GM21526 (cell line): Measurements from ENCODE around the gene DSG4.
"Not testable (repeated sequence)": the region's sequence is repeated elsewhere in the genome, so short reads cannot be mapped to it uniquely, and the experiment has no call there.

ENCODE experiments used
- ATAC-seq: cut with Tn5 transposase; IDR thresholded peaks from one replicate; pipeline ENCODE4 v1.9.1; 2021; ENCODE audit warnings: moderate library complexity; ENCODE audit not compliant: unreplicated experiment, low FRiP score

DSG4 gene, protein sequence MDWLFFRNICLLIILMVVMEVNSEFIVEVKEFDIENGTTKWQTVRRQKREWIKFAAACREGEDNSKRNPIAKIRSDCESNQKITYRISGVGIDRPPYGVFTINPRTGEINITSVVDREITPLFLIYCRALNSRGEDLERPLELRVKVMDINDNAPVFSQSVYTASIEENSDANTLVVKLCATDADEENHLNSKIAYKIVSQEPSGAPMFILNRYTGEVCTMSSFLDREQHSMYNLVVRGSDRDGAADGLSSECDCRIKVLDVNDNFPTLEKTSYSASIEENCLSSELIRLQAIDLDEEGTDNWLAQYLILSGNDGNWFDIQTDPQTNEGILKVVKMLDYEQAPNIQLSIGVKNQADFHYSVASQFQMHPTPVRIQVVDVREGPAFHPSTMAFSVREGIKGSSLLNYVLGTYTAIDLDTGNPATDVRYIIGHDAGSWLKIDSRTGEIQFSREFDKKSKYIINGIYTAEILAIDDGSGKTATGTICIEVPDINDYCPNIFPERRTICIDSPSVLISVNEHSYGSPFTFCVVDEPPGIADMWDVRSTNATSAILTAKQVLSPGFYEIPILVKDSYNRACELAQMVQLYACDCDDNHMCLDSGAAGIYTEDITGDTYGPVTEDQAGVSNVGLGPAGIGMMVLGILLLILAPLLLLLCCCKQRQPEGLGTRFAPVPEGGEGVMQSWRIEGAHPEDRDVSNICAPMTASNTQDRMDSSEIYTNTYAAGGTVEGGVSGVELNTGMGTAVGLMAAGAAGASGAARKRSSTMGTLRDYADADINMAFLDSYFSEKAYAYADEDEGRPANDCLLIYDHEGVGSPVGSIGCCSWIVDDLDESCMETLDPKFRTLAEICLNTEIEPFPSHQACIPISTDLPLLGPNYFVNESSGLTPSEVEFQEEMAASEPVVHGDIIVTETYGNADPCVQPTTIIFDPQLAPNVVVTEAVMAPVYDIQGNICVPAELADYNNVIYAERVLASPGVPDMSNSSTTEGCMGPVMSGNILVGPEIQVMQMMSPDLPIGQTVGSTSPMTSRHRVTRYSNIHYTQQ

DNA sequence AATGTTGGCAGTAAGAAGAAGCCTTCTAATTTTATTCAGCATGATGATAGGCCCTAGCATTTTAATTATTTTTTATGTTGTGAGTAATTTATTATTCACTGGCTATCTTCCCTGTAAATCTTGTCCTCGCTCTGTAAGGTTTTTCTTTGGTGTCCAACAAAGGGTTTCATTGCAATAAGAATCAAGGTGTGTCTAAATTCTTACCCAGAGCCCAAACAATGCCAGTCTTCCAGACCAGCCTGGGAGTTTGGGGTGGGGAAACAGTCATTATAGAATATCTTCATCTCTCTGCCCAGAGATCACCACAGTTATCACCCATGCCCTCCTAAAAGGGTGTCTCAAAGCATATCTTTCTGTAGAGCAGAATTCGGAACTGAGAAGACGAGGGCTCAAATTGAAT lies at the start of gene DSG4:
DSG4 (plus strand) TSS at position 301 of the 400 bp plus-strand sequence. CDS start 135 bp downstream, outside the sequence.
- ATAC-seq: no peak

DNA sequence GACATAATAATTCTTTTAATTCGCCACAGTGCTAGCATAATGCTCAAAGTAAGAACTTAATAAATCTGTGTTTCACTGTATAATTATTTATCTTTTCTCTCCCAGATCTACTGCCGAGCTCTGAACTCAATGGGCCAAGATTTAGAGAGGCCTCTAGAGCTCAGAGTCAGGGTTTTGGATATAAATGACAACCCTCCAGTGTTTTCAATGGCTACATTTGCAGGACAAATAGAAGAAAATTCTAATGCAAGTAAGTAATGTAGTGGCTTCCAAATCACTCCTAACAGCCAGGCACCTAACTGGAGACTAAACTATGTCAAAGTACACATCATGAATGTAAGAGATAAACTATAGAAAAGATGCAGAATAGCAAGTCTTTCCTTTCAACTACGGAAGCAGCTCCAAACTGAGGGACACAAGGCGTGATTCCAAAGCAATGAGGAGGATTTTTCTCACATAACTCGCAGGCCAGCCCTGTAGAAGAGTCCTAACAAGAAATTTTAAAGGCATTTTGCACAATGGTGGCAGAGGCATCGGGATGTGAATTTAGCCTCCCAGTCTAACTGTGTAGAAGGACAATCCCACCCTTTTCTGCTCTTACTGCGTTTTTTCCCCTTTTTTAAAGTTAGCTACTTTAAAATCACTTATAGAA lies 46.7 kb upstream of the DSG4 start:
- ATAC-seq: no peak

DNA sequence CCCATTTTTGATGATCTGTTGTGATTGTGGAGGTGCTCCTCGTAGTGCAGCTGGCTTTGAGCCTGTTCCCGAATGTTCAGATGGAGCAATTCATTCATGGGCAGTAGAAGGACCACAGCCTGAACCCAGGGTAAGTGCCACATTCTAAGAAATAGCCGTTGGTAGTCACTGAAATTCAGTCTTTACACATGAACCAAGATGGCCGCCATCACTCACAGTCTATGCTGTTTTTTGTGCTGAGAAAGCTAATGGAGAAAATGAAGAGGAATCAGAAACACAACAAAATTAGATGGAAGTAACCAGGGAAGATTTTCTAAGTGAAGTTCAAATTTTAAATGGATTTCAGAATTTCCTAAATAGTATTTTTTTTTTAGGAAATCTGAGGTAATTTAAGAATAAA lies 33.1 kb upstream of the DSG4 start:
- no peak for ATAC-seq

DNA sequence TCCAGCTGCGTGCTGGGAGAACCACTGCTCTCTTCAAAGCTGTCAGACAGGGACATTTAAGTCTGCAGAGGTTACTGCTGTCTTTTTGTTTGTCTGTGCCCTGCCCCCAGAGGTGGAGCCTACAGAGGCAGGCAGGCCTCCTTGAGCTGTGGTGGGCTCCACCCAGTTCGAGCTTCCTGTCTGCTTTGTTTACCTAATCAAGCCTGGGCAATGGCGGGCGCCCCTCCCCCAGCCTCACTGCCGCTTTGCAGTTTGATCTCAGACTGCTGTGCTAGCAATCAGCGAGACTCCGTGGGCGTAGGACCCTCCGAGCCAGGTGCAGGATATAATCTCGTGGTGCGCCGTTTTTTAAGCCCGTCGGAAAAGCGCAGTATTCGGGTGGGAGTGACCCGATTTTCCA lies 23.2 kb upstream of the DSG4 start:
- ATAC-seq: not testable (repeated sequence)

DNA sequence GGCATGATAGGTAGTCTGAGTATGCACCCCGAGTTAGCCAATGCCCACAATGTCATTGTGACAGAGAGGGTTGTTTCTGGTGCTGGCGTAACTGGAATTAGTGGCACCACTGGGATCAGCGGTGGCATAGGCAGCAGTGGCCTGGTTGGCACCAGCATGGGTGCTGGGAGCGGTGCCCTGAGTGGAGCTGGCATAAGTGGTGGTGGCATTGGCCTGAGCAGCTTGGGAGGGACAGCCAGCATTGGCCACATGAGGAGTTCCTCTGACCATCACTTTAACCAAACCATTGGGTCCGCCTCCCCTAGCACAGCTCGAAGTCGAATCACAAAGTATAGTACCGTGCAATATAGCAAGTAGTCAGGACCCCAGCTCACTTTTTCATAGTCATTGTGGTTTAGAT lies 21.6 kb upstream of the DSG4 start:
- ATAC-seq: no peak

DNA sequence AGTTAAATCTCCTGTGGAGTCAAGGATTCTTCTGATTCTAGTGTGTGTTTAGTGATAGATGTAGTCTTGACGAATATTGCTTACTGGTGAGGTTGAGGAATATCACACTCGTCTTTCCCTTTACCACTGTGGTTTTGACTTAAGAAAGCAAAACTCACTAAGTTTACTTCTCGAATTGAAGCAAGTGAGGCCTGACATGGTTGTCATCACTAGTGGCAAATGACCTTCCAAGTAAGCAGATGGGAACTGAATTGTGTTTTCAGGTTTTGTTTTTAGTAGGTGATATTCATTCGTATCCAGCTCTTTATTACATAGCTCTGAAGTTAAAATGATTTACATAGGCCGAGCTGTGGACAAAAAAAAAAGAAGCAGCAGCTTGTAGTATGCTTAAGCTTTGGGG lies 20.6 kb upstream of the DSG4 start:
- ATAC-seq: no peak

DNA sequence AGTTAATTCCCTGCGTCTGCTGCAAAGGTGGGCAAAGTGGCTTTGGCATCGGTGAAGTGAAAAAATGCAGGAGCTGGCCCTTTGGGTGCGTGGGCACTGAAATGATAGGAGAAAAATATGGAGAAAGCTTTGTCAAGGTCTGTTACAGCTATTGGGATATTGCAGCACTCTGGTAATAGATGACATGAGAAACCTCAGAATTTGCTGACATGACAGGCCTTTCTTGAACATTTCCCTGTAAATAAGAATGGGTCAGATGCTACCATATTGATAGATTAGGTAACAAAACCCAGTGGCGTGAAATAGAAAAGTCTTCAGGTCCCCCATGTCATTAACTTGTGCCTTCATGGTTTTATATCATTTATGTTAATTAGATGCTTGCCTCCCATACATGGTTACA lies 12.4 kb upstream of the DSG4 start:
- ATAC-seq: no peak

DNA sequence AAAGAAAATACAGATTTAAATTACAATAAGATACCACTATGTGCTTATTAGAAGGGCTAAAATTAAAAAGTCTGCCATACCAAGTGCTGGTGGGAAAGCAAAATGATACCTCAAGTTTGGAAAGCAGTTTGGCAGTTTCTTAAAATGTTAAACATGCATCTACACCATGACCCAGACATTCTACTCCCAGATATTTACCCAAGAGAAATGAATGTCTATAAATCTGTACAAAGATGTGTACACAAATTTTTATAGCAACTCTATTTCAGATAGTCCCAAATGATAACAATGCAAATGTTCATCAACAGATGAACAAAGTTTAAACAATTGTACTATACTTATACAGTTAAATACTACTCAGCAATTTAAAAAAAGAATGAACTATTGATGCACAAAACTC lies 7.1 kb upstream of the DSG4 start:
- no peak for ATAC-seq

DNA sequence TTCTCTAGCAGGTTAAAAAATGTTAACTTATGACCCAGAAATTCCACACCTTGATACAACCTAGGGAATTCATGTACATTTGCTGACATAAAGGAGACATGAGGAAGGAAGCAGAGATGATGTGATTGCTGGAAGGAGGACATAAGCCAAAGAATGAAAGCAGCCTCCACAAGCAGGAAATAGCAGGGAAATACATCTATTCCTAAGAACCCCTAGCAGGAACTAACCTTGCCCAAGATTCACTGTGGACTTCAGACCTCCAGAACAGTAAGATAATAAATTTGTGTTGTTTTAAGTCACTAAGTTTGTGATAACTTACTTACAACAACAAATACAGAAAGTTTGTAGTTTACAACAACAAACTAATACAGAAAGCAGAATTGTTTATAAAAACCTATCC lies 4.6 kb upstream of the DSG4 start:
- no peak for ATAC-seq

DNA sequence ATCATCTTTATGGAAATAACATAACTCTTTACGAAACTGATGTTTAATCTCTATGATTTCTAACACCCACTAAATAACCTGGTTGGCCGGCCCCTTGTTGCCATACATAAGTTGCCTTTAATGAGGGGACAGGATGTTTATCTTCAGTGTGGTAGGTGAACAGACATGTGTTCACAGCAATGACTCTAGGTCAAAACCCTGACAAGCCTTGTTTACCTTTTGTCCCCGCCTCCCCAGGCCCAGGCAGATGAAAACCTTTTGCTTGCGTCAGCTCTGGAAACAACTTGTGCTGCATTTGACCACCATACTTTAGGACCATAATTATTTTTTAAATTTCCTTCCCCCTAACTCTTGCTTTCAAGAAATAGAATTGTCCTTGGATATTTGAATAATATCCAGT lies 2.9 kb upstream of the DSG4 start:
- no peak for ATAC-seq

DNA sequence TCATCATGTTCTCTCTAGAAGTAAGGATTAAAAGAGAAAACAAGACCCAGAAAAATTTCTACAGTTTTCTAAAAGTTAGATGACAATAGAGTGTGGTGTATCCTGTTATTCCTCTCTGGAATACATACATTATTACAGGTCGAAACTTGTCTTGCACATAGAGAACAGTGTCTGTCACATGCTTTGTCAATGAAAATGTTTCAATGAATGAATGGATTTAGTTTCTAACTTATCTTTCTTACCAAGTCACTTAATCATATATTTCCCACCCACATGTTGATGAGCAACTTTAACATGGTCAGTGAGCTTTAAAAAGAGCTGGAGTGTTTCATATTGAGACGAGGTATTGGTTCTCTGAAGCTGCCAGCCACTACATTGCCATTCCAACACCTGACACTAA lies 4.3 kb downstream of the DSG4 start:
- no peak for ATAC-seq

DNA sequence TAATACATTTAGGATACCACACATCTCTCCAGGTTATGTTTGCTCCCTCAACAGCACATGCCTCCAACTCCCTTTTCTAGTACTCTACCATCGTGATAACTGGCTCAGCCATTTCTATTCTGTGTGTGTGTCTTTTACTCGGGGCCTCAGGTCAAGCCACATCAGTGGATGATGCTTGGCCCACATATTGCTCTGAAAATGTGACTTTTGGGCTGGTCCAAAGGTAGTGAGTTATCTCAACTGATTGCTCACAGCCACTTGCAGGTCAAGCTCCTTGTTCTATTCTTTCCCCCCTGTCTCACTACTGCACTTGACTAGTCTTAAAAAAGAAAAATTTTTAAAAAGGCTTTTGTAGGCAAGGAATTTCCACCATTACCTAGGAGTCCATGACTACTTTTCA lies 5.5 kb downstream of the DSG4 start:
- no peak for ATAC-seq

DNA sequence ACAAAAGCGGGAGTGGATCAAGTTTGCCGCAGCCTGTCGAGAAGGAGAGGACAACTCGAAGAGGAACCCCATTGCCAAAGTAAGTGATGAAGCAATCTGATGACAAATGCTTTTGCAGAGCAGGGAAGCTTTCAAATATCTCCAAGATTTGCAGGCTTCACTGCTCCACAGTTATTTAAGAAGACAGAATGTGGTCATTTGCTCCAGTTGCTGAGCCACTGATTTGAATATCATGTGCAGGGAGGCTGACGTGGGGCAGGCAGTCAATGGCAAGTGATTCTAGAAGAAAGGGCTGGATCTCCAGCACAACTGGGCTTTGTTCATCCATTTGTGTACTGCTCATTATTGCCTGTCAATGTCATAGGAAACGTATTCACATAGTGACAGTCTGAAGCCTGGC lies 10.2 kb downstream of the DSG4 start:
- no peak for ATAC-seq

DNA sequence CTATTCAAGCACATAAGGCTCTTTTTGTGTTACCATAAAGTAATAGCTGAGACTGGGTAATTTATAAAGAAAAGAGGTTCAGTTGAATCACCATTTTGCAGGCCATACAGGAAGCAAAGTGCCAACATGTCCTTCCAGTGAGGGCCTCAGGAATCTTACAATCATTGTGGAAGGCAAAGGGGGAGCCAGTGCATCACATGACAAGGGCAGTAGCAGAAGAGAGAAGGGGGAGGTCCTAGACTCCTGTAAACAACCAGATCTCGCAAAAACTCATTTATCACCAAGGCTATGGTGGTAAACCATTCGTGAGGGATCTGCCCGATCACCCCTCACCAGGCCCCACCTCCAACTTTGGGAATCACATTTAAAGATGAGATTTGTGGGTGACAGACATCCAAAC lies 16.7 kb downstream of the DSG4 start:
- ATAC-seq: no peak

DNA sequence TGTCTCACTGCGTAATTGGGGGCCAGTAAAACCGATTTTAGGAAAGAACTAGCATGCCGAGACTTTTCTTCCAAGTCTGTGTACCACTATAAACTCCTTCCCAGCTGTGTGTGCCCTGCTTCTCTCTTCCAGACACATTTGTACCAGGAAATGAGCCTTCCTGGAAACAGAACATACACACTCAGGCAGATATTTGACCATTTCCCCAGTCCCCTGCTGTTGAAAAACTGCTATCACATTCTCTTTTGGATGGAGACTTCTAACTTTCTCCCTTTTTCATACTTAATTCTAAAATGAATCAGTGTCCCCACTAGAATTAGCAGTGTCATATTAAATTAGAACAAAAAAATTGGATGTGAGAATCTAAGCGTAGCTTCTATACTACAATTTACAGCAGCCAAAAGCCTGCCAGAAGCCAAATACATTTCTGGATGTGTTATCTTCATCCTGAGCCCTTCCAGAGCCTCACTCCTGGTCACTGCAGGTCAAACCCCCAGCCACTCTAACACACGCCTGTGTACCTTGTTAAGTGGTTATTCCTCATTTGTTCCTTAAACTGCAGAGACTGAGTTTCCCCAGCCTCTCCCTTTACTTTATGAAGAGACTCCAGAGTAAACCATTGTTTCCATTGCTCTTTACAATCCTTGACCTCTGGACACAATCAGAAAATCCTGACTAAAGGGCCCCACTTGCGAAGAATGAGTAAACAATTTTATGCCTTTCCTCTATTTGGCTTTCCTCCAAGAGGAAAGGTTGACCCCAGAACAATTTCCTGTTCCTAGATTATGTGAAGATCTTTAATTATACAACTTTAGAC lies 20.4 kb downstream of the DSG4 start:
- ATAC-seq: no peak

DNA sequence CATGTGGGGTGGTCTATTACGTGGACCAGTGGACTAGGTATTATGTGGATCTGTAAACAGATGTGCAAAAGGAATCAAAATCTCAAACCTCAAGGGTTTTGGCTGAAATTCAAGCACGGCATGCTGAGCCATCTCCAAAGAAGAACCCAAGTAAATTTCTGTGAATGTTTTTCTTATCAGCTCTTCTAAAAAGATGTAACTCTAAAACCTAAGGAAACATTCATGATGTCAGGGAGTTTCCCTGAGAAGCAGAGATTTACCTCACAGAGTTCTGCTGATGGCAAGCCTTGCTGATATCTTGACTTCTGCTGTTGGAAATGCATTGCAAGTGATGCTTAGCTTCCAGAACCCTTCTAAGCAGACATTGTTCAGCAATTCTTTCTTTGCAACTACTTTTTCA lies 21.6 kb downstream of the DSG4 start:
- ATAC-seq: no peak

DNA sequence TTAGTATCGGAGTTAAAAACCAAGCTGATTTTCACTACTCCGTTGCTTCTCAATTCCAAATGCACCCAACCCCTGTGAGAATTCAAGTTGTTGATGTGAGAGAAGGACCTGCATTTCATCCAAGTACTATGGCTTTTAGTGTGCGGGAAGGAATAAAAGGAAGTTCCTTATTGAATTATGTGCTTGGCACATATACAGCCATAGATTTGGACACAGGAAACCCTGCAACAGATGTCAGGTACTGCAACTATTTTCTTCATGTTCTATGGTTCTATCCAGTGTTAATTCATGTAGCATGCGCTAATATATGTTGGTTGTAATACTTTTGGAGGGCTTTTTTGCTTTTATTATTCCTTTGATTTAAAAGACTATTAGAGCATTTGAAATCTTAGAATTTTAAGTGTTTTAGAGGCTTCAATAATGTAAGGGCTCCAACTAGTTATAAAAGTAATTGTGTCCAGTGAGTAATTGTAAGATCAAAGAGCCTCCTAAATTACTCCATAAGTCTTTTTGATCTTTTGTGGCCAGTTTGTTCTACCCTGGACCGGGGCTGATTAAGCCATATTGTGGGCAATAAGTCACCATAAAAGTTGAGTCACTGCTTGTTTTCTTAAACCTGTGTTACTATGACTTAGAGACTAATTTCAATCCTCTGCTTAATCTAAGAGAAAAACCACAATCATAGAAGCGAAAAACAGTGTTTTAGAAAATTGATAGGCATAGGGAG lies 22.9 kb downstream of the DSG4 start:
- ATAC-seq: no peak

DNA sequence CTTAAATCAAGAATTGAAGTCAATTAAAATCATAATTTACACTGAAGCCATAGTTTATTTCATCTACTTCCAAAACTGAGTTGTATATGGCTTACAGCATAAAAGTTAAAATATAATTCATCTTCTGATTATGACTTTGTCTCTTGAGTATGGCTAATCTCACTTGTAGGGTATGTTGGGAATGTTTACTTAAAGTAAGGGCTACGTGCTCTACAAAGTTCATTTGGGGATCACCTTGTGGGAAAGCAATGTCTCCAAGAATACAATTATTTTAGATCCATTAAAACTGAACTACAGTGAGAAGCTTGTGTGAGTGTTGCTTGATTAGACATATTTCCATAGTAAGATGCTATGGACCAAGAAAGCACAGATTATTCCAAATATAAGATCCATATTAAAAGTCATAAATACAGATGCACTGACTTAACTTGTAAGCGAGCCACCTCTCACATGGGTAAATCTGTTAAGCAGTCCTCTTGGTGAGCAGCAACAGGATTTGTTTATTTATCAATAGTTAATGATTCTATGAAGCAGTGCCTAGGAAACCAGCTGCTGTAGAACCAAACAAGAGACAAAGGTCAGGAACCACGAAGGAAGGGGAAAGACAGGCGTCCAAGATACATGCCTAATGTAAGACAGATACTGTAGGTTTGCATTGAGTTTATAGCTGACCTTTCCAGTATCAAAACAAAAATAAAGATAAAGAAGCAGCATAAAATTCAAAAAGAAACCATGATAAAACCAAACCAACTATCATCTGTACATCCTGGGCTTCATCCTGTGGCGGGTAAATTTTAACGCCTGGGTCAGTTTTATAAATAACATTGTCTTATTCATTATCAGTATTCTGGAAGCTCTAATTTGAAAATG lies 24.8 kb downstream of the DSG4 start:
- no peak for ATAC-seq

DNA sequence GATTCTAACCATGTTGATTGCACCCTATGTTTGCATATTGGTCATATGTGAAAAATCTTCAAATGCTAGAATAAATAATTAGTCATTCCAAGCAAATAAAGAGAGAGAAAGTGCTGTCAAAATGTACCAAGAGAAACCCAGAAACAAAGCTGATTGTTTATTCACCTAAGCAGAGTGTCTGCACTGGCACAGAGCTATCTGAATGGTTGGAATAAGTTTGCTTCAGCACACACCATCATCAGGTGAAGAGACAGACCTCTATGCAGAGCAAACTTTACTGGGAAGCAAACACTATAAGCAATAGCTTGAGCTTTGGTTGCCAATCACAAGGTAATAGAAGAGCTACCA lies 25.4 kb downstream of the DSG4 start:
- ATAC-seq: no peak
